Loucy (cell line): Measurements from ENCODE around the gene PAPOLB.

Experiments
- H2AFZ ChIP-seq: fragments of 200-600 bp; sonication (generic); 2 replicates; pipeline ENCODE4 v1.6.0; 2016; ENCODE audit warnings: antibody characterized with exemption, mild to moderate bottlenecking, low read length, moderate library complexity
- H3F3A ChIP-seq: fragments of 200-600 bp; 2 replicates; pipeline ENCODE4 v1.6.0; 2016; ENCODE audit warnings: antibody characterized with exemption, low read depth, mild to moderate bottlenecking
- H3K27me3 ChIP-seq: fragments of 200-600 bp; sonication (generic); 2 replicates; pipeline ENCODE4 v1.6.1; 2014; ENCODE audit warnings: low read length, mild to moderate bottlenecking; ENCODE audit not compliant: insufficient read depth, poor library complexity, severe bottlenecking
- H3K36me3 ChIP-seq: fragments of 200-600 bp; sonication (generic); 2 replicates; pipeline ENCODE4 v1.6.1; 2016; ENCODE audit warnings: low read length; ENCODE audit not compliant: insufficient read depth
- H3K4me1 ChIP-seq: fragments of 200-600 bp; sonication (generic); 2 replicates; pipeline ENCODE4 v1.5.1; 2014; ENCODE audit warnings: low read length, mild to moderate bottlenecking; ENCODE audit not compliant: insufficient read depth, poor library complexity, severe bottlenecking
- H3K4me2 ChIP-seq: fragments of 200-600 bp; sonication (generic); 2 replicates; pipeline ENCODE4 v1.6.0; 2014; ENCODE audit warnings: antibody characterized with exemption, low read length, low read depth, mild to moderate bottlenecking; ENCODE audit not compliant: poor library complexity, severe bottlenecking
- H3K4me3 ChIP-seq: fragments of 200-600 bp; sonication (generic); 2 replicates; pipeline ENCODE4 v1.5.1; 2014; ENCODE audit warnings: low read length, mild to moderate bottlenecking, mixed read lengths; ENCODE audit not compliant: poor library complexity, severe bottlenecking
- H3K79me2 ChIP-seq: fragments of 200-600 bp; sonication (generic); 2 replicates; pipeline ENCODE4 v1.6.1; 2014; ENCODE audit warnings: low read length; ENCODE audit not compliant: insufficient read depth
- H3K9ac ChIP-seq: fragments of 200-600 bp; sonication (generic); 2 replicates; pipeline ENCODE4 v1.6.0; 2014; ENCODE audit warnings: mild to moderate bottlenecking, low read depth, low read length, moderate library complexity; ENCODE audit not compliant: poor library complexity, severe bottlenecking
- H3K9me2 ChIP-seq: fragments of 200-600 bp; sonication (generic); replicated peaks from 2 replicates; pipeline ENCODE4 v1.6.1; 2016; ENCODE audit warnings: low read depth, low read length, mixed read lengths
- H3K9me3 ChIP-seq: fragments of 200-600 bp; sonication (generic); 2 replicates; pipeline ENCODE4 v1.6.1; 2014; ENCODE audit warnings: mild to moderate bottlenecking, antibody characterized with exemption, low read length, low read depth; ENCODE audit not compliant: insufficient read depth
- H4K20me1 ChIP-seq: fragments of 200-600 bp; sonication (generic); 2 replicates; pipeline ENCODE4 v1.6.0; 2014; ENCODE audit warnings: antibody characterized with exemption, low read length, mild to moderate bottlenecking; ENCODE audit not compliant: insufficient read depth, poor library complexity, severe bottlenecking
- CTCF ChIP-seq: fragments of 200-600 bp; sonication (generic); conservative IDR thresholded peaks from 2 replicates; pipeline ENCODE4 v1.5.1; 2014; ENCODE audit warnings: mild to moderate bottlenecking, antibody characterized with exemption, low read length
- EZH2phosphoT487 ChIP-seq: fragments of 200-600 bp; IDR thresholded peaks from 2 replicates; pipeline ENCODE4 v1.6.1; 2018; ENCODE audit warnings: antibody characterized with exemption, mild to moderate bottlenecking, moderate library complexity, borderline replicate concordance

The PAPOLB gene

GRCh38 chr7:4817178-4817901 lies 44.5 kb downstream of the PAPOLB start:
- H3K4me1 ChIP-seq = no peaks in the 10 kb centered on the region
- no peaks in the 10 kb centered on the region for H3K79me2 ChIP-seq
- H3K9me2 ChIP-seq = no peaks in the 10 kb centered on the region
- H3F3A ChIP-seq = no peaks in the 10 kb centered on the region
- H4K20me1 ChIP-seq = no peaks in the 10 kb centered on the region
- H3K4me3 ChIP-seq = no peak overlapping the region
- no peaks in the 10 kb centered on the region for H3K27me3 ChIP-seq
- TF ChIP-seq EZH2phosphoT487 = no peak
- TF ChIP-seq CTCF = no peak
- H3K9me3 ChIP-seq = no peaks in the 10 kb centered on the region
- H2AFZ ChIP-seq = no peak overlapping the region
- H3K36me3 ChIP-seq = no peaks in the 10 kb centered on the region
- H3K9ac ChIP-seq = no peak overlapping the region
- no peak overlapping the region for H3K4me2 ChIP-seq

GRCh38 chr7:4816419-4817080 lies 45.3 kb downstream of the PAPOLB start:
- H3K4me2 ChIP-seq = no peak overlapping the region
- no peak overlapping the region for H3K9ac ChIP-seq
- no peaks in the 10 kb centered on the region for H3K79me2 ChIP-seq
- H3K36me3 ChIP-seq = no peaks in the 10 kb centered on the region
- TF ChIP-seq EZH2phosphoT487 = no peak
- no peak for TF ChIP-seq CTCF
- no peaks in the 10 kb centered on the region for H3K27me3 ChIP-seq
- no peak overlapping the region for H3K4me3 ChIP-seq
- no peaks in the 10 kb centered on the region for H3F3A ChIP-seq
- no peaks in the 10 kb centered on the region for H3K4me1 ChIP-seq
- H3K9me2 ChIP-seq = no peaks in the 10 kb centered on the region
- no peaks in the 10 kb centered on the region for H3K9me3 ChIP-seq
- H2AFZ ChIP-seq = no peak overlapping the region
- no peaks in the 10 kb centered on the region for H4K20me1 ChIP-seq

- Histone ChIP-seq H3K4me2 (no peak overlapping the region), H3K9me3 (no peaks in the 10 kb centered on the region), H3K27me3 (no peaks in the 10 kb centered on the region), H3K36me3 (no peaks in the 10 kb centered on the region), H3K9ac (no peak overlapping the region), H3K9me2 (no peaks in the 10 kb centered on the region), H4K20me1 (no peaks in the 10 kb centered on the region), H3K4me1 (no peaks in the 10 kb centered on the region), H3F3A (no peaks in the 10 kb centered on the region), H3K4me3 (no peak overlapping the region), H2AFZ (no peak overlapping the region), H3K79me2 (no peaks in the 10 kb centered on the region)
- TF ChIP-seq CTCF (peak; percentile 38), EZH2phosphoT487 (no peak)
These were observed 46.0 kb downstream of the PAPOLB start for GRCh38 chr7:4815609-4816418.
